Kidney (tissue), 14 donors: ENCODE data around the gene SNX2. TPM values are rescaled to one million over a fixed set of nuclear protein-coding genes. Genes with fewer than 3 reads are reported as not detected.

Experiments
- DNase-seq, 5 donors: peaks; one replicate each; pipeline ENCODE4 v3.0.0-alpha.2; 2013 to 2020
- FAIRE-seq: peaks from 2 replicates; lab custom pipeline; 2012; peaks lifted over from hg19 to GRCh38; lab: Jason Lieb, UNC
- H3K27ac ChIP-seq, 2 donors: one replicate each; pipeline ENCODE4 v1.7.0; 2013; ENCODE audit warnings: low read depth in 2 of 2, low read length in 2 of 2, inconsistent platforms in 1 of 2
- H3K27me3 ChIP-seq: one replicate; pipeline ENCODE4 v1.7.1; 2013; ENCODE audit warnings: low read length, inconsistent platforms; ENCODE audit not compliant: control insufficient read depth, insufficient read depth
- H3K36me3 ChIP-seq, 3 donors: one replicate each; pipeline versions ENCODE4 v1.7.0 to v1.7.1; 2013; ENCODE audit warnings: low read length in 3 of 3, control low read depth in 1 of 3, inconsistent platforms in 1 of 3; ENCODE audit not compliant: insufficient read depth in 3 of 3, control insufficient read depth in 2 of 3
- H3K4me1 ChIP-seq, 3 donors: one replicate each; pipeline versions ENCODE4 v1.7.0 to v1.7.1; 2013; ENCODE audit warnings: low read length in 3 of 3, inconsistent platforms in 1 of 3, low read depth in 1 of 3; ENCODE audit not compliant: control insufficient read depth in 2 of 3, insufficient read depth in 2 of 3
- H3K4me3 ChIP-seq, 3 donors: one replicate each; pipeline versions ENCODE4 v1.7.0 to v1.8.1; 2013; ENCODE audit warnings: low read length in 3 of 3, control low read depth in 1 of 3, inconsistent platforms in 1 of 3
- H3K9ac ChIP-seq, 3 donors: one replicate each; pipeline versions ENCODE4 v1.7.0 to v1.7.1; 2013; ENCODE audit warnings: low read length in 3 of 3, control low read depth in 1 of 3, inconsistent platforms in 1 of 3
- H3K9me3 ChIP-seq, 3 donors: one replicate each; pipeline versions ENCODE4 v1.7.0 to v1.7.1; 2013; ENCODE audit warnings: low read length in 3 of 3, control low read depth in 1 of 3, inconsistent platforms in 1 of 3; ENCODE audit not compliant: control insufficient read depth in 2 of 3, insufficient read depth in 1 of 3
- intact Hi-C: fragments of 100-400 bp; cut with DNase I; formaldehyde crosslinking; loops from one replicate; pipeline ENCODE4 v1.11.1; 2022
- polyA plus RNA-seq: library from polyadenylated mRNA; stranded (reverse); fragments of 350-450 nt; fragmentation: Illumina TruSeq; extraction: RNeasy Lipid Tissue Mini Kit (QIAGEN cat#74804); gene quantifications from one replicate; pipeline ENCODE4 v1.2.3, GENCODE V29; 2014; ENCODE audit warnings: low read depth, low replicate concordance; ENCODE audit not compliant: insufficient read depth
- total RNA-seq: library from RNA; stranded (reverse); fragmentation: NEBNext Ultra II Directional; extraction: Animal tissue kit (Norgen Biotek cat#: 25700); gene quantifications from one replicate; pipeline ENCODE4 v1.2.1, GENCODE V29; 2021
- TF ChIP-seq, protein P1 (sequence below): IDR thresholded peaks from 3 replicates; pipeline ENCODE4 v1.5.1; 2012; ENCODE audit warnings: mild to moderate bottlenecking, moderate library complexity, borderline replicate concordance; ENCODE audit not compliant: insufficient read depth; ENCODE audit errors: extremely low read depth
- donor health status: control.
- donor health status: control.
- donor health status: control.
- donor health status: control.
- donor health status: control.
- donor health status: DM: yes; HTN: yes; CAD: no.
- donor health status: Normal renal cell carcinoma (clear cell type).

Gene SNX2
- total and polyA plus RNA-seq, 2 donors from 2014 or later: 75.8 to 81.3 TPM

DNA sequence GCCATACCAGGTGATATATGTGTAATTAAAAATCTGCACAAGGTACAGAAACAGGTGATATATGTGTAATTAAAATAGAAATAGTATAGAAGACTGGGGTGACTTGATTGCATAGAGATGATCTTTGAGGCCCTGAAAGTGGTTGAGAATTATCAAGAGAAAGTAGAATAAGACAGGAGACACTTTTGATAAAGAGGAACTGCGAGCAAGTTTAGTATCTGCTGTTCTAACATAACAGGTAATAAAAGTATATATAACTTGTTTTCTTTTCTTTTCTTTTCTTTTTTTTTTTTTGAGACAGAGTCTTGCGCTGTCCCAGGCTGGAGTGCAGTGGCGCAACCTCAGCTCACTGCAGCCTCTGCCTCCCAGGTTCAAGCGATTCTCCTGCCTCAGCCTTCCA is 5.4 kb downstream of the SNX2 start:
- TF ChIP-seq, protein P1, sequence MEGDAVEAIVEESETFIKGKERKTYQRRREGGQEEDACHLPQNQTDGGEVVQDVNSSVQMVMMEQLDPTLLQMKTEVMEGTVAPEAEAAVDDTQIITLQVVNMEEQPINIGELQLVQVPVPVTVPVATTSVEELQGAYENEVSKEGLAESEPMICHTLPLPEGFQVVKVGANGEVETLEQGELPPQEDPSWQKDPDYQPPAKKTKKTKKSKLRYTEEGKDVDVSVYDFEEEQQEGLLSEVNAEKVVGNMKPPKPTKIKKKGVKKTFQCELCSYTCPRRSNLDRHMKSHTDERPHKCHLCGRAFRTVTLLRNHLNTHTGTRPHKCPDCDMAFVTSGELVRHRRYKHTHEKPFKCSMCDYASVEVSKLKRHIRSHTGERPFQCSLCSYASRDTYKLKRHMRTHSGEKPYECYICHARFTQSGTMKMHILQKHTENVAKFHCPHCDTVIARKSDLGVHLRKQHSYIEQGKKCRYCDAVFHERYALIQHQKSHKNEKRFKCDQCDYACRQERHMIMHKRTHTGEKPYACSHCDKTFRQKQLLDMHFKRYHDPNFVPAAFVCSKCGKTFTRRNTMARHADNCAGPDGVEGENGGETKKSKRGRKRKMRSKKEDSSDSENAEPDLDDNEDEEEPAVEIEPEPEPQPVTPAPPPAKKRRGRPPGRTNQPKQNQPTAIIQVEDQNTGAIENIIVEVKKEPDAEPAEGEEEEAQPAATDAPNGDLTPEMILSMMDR: no peak
- Histone ChIP-seq H3K27ac (no peak overlapping the region), H3K4me3 (no peak overlapping the region), H3K4me1 (peaks cover 0 to 9% (median 5%) of the 10 kb centered on the region in 3 donors), H3K9me3 (no peaks in the 10 kb centered on the region), H3K9ac (no peak overlapping the region), H3K27me3 (no peaks in the 10 kb centered on the region), H3K36me3 (no peaks in the 10 kb centered on the region)
- FAIRE-seq (no peak), DNase-seq (no peak)
- intact Hi-C loops: no loop called here

DNA sequence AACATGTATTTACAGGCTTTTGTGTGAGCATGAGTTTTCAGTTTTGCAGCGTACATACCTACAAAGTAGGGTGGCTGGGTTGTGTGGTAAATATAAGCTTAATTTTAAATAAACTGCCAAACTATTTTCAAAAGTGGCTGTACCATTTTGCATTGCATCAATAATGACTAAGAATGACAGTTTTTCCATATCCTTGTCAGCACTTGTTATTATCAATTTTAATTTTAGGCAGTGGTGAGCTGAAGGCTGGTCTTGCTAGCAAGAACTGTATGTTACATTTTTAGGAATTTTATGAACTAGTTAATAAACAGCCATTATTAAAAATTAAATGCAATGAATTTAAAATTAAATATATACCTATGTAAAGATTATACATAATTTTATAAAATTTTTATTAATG is 6.6 kb downstream of the SNX2 start:
- H3K9me3 ChIP-seq: no peaks in the 10 kb centered on the region
- no peaks in the 10 kb centered on the region for H3K36me3 ChIP-seq
- H3K9ac ChIP-seq: no peak overlapping the region
- H3K4me1 ChIP-seq: peaks cover 0 to 9% (median 5%) of the 10 kb centered on the region in 3 donors
- H3K4me3 ChIP-seq: no peak overlapping the region
- intact Hi-C loops: no loop called here
- FAIRE-seq (peak; percentile 19), DNase-seq (no peak)
- TF ChIP-seq, protein P1: no peak
- no peaks in the 10 kb centered on the region for H3K27me3 ChIP-seq
- H3K27ac ChIP-seq: no peak overlapping the region

DNA sequence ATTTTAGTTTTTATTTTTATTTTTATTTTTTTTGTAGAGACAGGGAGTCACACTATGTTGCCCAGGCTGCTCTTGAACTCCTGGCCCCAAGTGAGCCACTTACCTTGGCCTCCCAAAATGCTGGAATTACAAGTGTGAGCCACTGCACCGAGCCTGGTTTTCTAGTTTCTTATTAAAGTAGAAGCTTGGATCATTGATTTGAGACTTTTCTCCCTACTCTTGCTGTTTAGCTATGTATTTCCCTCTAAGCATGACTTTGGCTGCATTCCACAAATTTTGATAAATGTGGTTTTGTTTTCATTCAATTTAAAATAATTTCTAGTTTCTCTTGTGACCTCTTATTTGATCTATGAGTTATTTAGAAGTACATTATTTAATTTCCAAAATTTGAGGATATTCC is 10.4 kb downstream of the SNX2 start:
- H3K4me3 ChIP-seq: no peak overlapping the region
- DNase-seq (no peak), FAIRE-seq (no peak)
- no peaks in the 10 kb centered on the region for H3K36me3 ChIP-seq
- H3K27ac ChIP-seq: no peak overlapping the region
- no peaks in the 10 kb centered on the region for H3K4me1 ChIP-seq
- H3K9ac ChIP-seq: no peak overlapping the region
- H3K27me3 ChIP-seq: no peaks in the 10 kb centered on the region
- intact Hi-C loops: no loop called here
- TF ChIP-seq, protein P1: no peak
- no peaks in the 10 kb centered on the region for H3K9me3 ChIP-seq

DNA sequence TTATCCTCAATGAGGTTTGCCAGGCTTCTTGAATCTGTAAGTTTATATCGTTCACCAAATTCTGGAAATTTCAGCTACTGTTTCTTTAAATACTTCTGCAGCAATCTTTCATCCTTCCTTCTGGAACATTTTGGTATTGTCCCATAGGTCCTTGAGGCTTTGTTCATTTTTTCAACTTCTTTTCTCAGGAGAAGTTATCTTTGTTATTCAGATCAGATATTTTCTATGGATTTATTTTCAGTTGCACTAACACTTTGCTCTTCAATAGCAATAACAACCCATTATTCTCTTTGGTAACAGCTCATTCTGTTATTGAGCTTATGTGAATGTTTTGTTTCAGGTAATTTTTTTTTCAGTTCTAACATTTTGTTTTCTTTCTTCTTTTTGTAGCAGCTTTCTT is 13.5 kb downstream of the SNX2 start:
- no peak for FAIRE-seq
- TF ChIP-seq, protein P1: no peak

More for the DNA sequence above, 13.5 kb downstream of the SNX2 start:
- intact Hi-C loops: no loop called here
- Histone ChIP-seq H3K9me3 (no peaks in the 10 kb centered on the region), H3K27me3 (no peaks in the 10 kb centered on the region), H3K9ac (no peak overlapping the region), H3K4me3 (no peak overlapping the region), H3K27ac (no peak overlapping the region), H3K36me3 (no peaks in the 10 kb centered on the region), H3K4me1 (no peaks in the 10 kb centered on the region)
- no peak for DNase-seq
